Activated CD8-positive, alpha-beta memory T cell treated with anti-CD3 and anti-CD28 coated beads, Interleukin-2, amount 10 ng/mL, durations not matched to agents 7 days and 5 days (primary cell): ENCODE data around the gene TGFB3. TPM values are rescaled to one million over a fixed set of nuclear protein-coding genes. Genes with fewer than 3 reads are reported as not detected.

Experiments
- ATAC-seq: fragments of 150-1000 bp; cut with Tn5 transposase; one replicate; pipeline ENCODE4 v1.10.0; 2021; ENCODE audit warnings: moderate library complexity
- CTCF ChIA-PET: fragments of 350-600 bp; sonication (Branson Sonifier 250); formaldehyde crosslinking; loops from one replicate; lab custom pipeline; 2021; ENCODE audit warnings: antibody characterized with exemption; lab: Charles Lee
- DNase-seq: peaks from one replicate; pipeline ENCODE4 v3.0.0-alpha.2; 2020
- H3K27ac Mint-ChIP-seq: one replicate; pipeline ENCODE4 v1.8.0; 2021; ENCODE audit warnings: mild to moderate bottlenecking, mixed read lengths
- H3K27me3 Mint-ChIP-seq: one replicate; pipeline ENCODE4 v1.8.0; 2021; ENCODE audit warnings: mixed read lengths
- H3K36me3 Mint-ChIP-seq: one replicate; pipeline ENCODE4 v1.8.0; 2021; ENCODE audit warnings: mild to moderate bottlenecking, mixed read lengths
- H3K4me1 Mint-ChIP-seq: one replicate; pipeline ENCODE4 v1.8.0; 2021; ENCODE audit warnings: mixed read lengths
- H3K4me3 Mint-ChIP-seq: one replicate; pipeline ENCODE4 v1.8.0; 2021; ENCODE audit warnings: mild to moderate bottlenecking, moderate library complexity, mixed read lengths
- H3K9me3 Mint-ChIP-seq: one replicate; pipeline ENCODE4 v1.8.0; 2022; ENCODE audit warnings: low read depth, mixed read lengths
- total RNA-seq, 2 experiments: library from RNA; stranded (reverse); gene quantifications; one replicate each; pipeline ENCODE4 v1.2.3, GENCODE V29; 2021

TGFB3 gene
- total RNA-seq, 2 experiments from 2014 or later = 1.4 to 2.1 TPM

DNA sequence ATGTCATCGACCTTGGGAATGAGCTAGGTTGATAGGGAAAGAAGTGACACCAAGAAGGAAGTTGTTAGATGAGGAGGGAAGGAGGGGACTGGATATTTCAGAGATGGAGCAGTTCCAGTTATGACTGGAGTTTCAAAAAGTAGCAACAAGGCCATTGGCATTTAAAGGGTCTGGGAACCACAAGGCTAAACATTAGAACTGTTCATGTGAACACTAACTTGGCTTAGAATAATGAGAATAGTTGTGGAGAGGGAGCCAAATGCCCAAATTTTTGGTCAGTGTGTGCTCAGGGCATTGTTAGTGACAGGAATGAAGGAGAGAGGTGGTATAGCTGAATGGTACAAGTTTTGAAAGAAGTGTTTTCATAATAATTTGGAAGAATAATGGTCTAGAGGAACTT lies 20.6 kb upstream of the TGFB3 start:
- no peaks in the 10 kb centered on the region for H3K27me3 Mint-ChIP-seq
- no peak for DNase-seq
- peaks cover 18% of the 10 kb centered on the region for H3K36me3 Mint-ChIP-seq
- H3K4me1 Mint-ChIP-seq = no peaks in the 10 kb centered on the region
- CTCF ChIA-PET = no interaction called here
- no peak overlapping the region for H3K27ac Mint-ChIP-seq
- H3K9me3 Mint-ChIP-seq = peaks cover 4% of the 10 kb centered on the region
- no peak overlapping the region for H3K4me3 Mint-ChIP-seq
- ATAC-seq = no peak

DNA sequence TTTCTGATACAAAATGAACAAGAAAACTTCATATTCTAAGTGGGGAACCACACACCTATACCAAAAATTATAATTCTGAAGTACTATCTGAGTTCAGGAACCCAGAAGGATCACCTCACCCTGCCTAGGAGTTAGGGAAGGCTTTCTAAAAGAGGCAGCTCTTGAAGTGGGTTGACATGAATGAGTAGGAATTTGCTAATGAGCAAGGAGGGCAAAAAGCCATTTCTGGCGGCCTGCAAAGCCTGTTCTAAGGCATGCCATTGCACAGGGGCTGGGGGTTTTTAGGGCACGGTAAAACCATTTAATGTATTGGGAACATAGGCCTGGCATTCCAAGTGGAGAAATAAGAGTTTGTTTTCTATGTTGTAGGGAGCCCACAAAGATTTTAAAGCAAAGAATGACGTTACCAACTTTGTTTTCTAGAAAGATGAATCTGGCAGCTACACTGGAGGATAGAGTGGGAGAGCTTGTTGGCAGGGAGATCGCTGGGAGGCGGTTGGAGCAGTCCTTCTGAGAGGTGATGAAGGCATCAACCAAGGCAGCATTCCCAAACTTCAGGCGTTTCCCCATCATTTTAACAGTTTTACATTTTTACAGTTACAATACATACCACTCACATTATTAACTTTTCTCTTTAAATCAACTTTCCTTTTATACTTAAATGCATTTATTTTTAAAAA lies 17.9 kb upstream of the TGFB3 start:
- Mint-ChIP-seq H3K27me3 (no peaks in the 10 kb centered on the region), H3K9me3 (peaks cover 4% of the 10 kb centered on the region), H3K4me1 (no peaks in the 10 kb centered on the region), H3K36me3 (peaks cover 8% of the 10 kb centered on the region), H3K27ac (no peak overlapping the region), H3K4me3 (no peak overlapping the region)
- CTCF ChIA-PET = interaction anchor here (0.7 kb wide), 1 partner anchor 14 kb away, joined by 3 read pairs; the partner anchor contains the start of gene IFT43
- no peak for DNase-seq
- ATAC-seq = no peak

DNA sequence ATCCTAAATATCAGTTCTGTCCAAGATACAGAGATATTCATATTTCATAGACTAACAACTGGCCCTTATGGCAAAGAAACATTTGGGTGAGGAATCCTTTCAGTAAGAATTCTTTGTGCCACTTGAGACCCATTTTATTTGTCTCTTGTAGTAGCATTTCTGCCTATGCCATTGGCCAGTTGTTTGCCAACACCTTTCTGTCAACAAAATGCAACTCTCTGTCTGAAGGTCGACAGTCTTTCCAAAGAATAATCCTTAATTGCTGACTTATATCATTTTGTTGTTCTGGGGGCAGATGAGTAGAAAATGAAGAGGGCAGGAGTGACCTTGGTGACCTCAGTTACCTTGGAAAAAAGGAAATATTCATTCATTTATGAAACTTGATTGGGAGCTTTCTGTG lies 14.7 kb upstream of the TGFB3 start:
- Mint-ChIP-seq H3K4me1 (peaks cover 11% of the 10 kb centered on the region), H3K36me3 (no peaks in the 10 kb centered on the region)

DNA sequence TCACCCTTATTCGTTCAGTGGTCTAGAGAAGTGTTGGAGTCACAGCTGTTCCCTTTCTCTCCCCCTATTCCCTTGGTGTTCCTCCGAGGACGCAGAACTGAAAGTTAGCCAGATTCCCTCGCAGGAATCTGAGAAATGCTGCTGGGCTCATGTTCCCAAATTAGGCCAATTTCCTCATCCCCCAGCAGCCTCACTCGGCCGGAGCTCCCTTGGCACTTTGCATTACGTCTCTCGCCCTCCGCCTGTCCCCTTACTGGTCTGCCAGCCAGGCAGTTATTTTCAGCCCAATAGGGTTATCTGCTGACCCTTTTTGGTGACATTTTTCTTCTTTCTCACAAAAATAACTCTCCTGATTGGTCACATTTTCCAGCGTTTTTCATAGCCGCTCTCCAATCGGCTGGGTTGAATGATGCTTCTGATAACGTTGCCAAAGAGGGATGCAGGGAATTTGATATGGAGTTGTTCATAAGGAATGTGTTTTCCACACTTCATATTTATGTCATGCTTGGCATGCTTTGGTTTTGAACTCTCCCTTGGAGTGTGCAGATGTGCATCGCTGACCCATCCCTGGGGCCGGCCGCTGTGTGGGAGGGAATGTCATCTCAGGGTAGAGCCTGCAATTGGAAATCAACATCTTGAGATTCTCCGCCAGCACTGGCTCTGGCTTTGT lies 13.7 kb upstream of the TGFB3 start:
- Mint-ChIP-seq H3K9me3 (no peaks in the 10 kb centered on the region), H3K27me3 (no peaks in the 10 kb centered on the region), H3K4me1 (peaks cover 11% of the 10 kb centered on the region), H3K4me3 (no peak overlapping the region), H3K27ac (no peak overlapping the region), H3K36me3 (no peaks in the 10 kb centered on the region)
- ATAC-seq (no peak), DNase-seq (peak; percentile 16)
- CTCF ChIA-PET = interaction anchor here (0.9 to 1.7 kb wide), 2 partner anchors 16 to 358 kb away, joined by 3 read pairs; no protein-coding TSS in a partner anchor

More for the DNA sequence above, 14.7 kb upstream of the TGFB3 start:
- no peak overlapping the region for H3K27ac Mint-ChIP-seq
- no peaks in the 10 kb centered on the region for H3K27me3 Mint-ChIP-seq
- no peak overlapping the region for H3K4me3 Mint-ChIP-seq
- DNase-seq (peak; percentile 4), ATAC-seq (no peak)
- CTCF ChIA-PET = interaction anchor here (1.4 kb wide), 1 partner anchor 288 kb away, joined by 7 read pairs; no protein-coding TSS in a partner anchor
- H3K9me3 Mint-ChIP-seq = no peaks in the 10 kb centered on the region

DNA sequence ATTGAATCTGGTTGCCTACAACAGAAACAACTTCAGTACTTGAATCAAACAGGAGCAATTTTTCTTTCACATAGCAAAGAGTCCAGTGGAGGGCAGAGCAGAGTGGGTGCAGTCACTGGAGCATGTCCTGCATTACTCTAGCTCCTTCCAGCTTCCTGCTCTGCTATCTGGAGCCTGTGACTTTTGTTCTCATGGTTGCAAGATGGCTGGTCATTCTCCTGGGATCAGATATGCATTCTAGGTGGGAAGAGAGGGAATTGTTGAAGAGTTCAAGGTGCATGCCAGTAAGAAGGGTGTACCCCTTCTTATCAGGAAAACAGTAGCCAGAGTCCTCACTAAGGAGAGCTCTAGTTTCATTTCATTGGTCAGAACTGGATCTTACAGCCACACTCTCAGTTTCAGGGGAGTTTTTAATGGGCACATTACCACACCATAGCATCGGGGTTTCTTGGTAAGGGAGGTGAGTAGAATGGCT lies 11.8 kb upstream of the TGFB3 start:
- Mint-ChIP-seq H3K27ac (no peak overlapping the region), H3K4me1 (peaks cover 11% of the 10 kb centered on the region), H3K36me3 (no peaks in the 10 kb centered on the region), H3K27me3 (no peaks in the 10 kb centered on the region), H3K4me3 (no peak overlapping the region), H3K9me3 (no peaks in the 10 kb centered on the region)
- CTCF ChIA-PET = interaction anchor here (1.5 kb wide), 1 partner anchor 11 kb away, joined by 9 read pairs; the partner anchor contains the start of gene TGFB3
- ATAC-seq = no peak
- no peak for DNase-seq

DNA sequence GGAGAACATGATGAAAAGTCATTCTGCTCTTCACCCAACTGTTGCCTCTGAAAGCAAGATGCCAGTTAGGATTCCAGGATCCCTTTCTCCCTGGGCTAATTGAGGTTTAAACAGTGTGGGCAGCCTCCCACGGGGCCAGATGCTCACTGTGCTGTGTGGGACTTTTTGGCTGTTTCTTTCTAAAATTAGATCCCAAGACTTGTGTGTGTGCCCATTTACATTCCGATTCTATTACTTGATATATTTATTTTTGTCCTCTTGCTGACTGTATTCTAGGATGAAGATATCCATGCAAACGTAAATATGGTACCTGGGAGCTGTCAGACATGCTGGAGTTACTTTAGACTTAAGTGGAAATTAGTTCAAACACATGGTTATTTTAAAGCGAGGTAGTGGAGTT lies 10.0 kb upstream of the TGFB3 start:
- Mint-ChIP-seq H3K4me1 (peaks cover 11% of the 10 kb centered on the region), H3K27me3 (no peaks in the 10 kb centered on the region)
- CTCF ChIA-PET = interaction anchor here (1.5 kb wide), 1 partner anchor 9 kb away, joined by 6 read pairs; no protein-coding TSS in a partner anchor

DNA sequence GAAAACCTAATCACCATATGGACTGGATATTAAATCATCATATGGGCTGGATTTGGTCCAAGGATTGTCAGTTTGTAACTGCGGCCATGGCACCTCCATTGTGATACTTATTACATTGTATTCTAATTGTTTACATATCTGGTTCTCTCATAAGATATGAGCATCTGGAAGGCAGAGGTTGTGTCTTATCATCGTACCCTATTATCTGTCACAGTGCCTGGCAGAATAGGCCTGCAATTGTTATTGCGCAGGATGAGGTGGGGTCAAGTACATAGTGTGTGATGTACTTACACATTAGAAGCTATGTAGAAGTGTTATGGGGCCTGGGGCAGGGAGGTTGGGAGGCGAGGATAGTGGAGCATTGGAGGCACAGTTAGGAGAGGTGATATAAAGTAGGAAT lies 8.5 kb upstream of the TGFB3 start:
- ATAC-seq (no peak), DNase-seq (no peak)
- Mint-ChIP-seq H3K4me1 (peaks cover 22% of the 10 kb centered on the region), H3K9me3 (no peaks in the 10 kb centered on the region), H3K36me3 (no peaks in the 10 kb centered on the region), H3K27me3 (no peaks in the 10 kb centered on the region), H3K4me3 (no peak overlapping the region), H3K27ac (no peak overlapping the region)
- CTCF ChIA-PET = interaction anchor here (1.0 to 1.5 kb wide), 2 partner anchors 10 to 84 kb away, joined by 3 read pairs; no protein-coding TSS in a partner anchor

More for the DNA sequence above, 10.0 kb upstream of the TGFB3 start:
- no peaks in the 10 kb centered on the region for H3K9me3 Mint-ChIP-seq
- DNase-seq = no peak
- H3K36me3 Mint-ChIP-seq = no peaks in the 10 kb centered on the region
- ATAC-seq = no peak
- H3K27ac Mint-ChIP-seq = no peak overlapping the region
- H3K4me3 Mint-ChIP-seq = no peak overlapping the region

DNA sequence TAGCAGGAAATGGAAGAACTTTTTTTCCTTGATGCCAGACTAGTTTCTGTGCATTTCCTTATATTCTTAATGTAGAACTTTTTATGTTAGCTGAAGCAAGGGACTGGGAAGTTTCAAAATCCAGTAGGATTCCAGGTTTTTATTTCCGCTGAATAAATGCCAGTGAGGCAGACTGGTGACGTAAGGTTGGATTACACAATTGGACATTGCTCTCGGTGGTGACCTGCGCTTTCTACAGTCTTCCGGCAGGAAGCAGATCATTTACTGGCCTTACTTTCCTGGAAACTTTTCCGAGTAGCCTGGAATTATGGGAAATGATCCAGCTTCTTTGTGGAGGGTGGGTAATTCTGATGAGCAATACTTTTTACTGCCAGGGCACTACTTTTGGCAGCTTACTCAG lies 7.3 kb upstream of the TGFB3 start:
- Mint-ChIP-seq H3K4me1 (peaks cover 17% of the 10 kb centered on the region), H3K27me3 (no peaks in the 10 kb centered on the region)
- ATAC-seq = no peak

DNA sequence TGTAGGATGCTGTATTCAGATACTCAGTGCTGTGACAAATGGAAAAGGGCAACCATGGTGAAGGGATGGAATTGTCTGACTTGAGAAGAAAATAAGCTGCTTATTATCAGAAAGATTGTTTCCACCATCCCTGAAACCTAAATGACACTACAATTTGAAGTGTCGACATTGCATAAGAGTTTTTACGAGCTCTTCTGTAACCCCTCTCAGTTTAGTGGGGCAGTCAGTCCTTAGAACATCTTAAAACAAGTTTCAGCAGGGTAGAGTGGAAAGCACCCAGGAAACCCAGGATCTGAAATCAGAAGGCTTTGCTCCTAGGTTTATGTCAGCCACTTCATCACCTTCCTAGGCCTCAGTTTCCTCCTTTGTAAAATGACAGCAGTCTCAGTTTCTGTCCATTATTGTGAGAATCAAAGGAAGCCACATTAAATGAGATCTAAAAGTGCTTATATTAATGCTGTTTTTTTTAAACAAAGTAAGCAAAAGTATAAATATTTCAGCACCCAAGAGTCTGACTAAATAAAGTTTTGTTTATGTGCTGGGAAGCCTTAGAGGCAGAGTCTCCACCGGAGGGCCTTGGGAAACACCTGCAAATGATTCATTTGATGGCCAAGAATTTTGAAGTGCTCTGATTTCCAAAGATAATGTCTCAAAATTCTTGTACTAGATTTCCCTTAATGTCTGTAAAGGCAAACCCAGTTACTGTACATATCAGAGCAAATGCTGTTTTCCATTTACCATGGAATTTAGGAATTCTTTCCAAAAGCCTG lies 5.6 kb upstream of the TGFB3 start:
- peaks cover 15% of the 10 kb centered on the region for H3K4me1 Mint-ChIP-seq
- DNase-seq (no peak), ATAC-seq (no peak)
- H3K4me3 Mint-ChIP-seq = no peak overlapping the region
- CTCF ChIA-PET = interaction anchor here (10.6 kb wide), 1 partner anchor 277 kb away, joined by 187 read pairs; no protein-coding TSS in a partner anchor
- H3K27me3 Mint-ChIP-seq = peaks cover 3% of the 10 kb centered on the region
- no peak overlapping the region for H3K27ac Mint-ChIP-seq
- no peaks in the 10 kb centered on the region for H3K36me3 Mint-ChIP-seq
- no peaks in the 10 kb centered on the region for H3K9me3 Mint-ChIP-seq

More for the DNA sequence above, 7.3 kb upstream of the TGFB3 start:
- CTCF ChIA-PET = interaction anchor here (0.8 kb wide), 1 partner anchor 280 kb away, joined by 3 read pairs; no protein-coding TSS in a partner anchor
- H3K4me3 Mint-ChIP-seq = no peak overlapping the region
- no peaks in the 10 kb centered on the region for H3K9me3 Mint-ChIP-seq
- H3K36me3 Mint-ChIP-seq = no peaks in the 10 kb centered on the region
- DNase-seq = no peak
- no peak overlapping the region for H3K27ac Mint-ChIP-seq

DNA sequence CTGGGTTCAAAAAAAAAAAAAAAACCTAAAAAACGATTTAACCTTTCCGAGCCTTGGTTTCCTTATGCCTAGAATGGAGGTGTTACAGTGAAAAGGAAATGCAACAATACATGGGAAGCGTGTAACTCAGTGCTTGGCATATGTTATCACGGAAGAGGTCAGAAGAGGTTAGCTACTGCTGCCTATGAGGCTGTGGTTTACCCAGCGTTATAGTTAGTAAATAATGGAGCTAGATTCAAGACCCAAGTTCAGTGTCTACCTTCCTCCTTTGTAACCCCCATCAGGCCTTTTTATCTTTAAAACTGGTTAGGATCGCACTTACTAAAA lies 4.6 kb upstream of the TGFB3 start:
- H3K27me3 Mint-ChIP-seq = peaks cover 3% of the 10 kb centered on the region
- CTCF ChIA-PET = interaction anchor here (1.0 to 10.6 kb wide), 3 partner anchors 10 to 276 kb away, joined by 3 to 187 read pairs (median 118); no protein-coding TSS in a partner anchor
- H3K9me3 Mint-ChIP-seq = no peaks in the 10 kb centered on the region
- peaks cover 20% of the 10 kb centered on the region for H3K4me1 Mint-ChIP-seq
- no peak for ATAC-seq
- H3K27ac Mint-ChIP-seq = no peak overlapping the region
- no peaks in the 10 kb centered on the region for H3K36me3 Mint-ChIP-seq
- H3K4me3 Mint-ChIP-seq = peak overlapping the region; percentile 75
- no peak for DNase-seq

DNA sequence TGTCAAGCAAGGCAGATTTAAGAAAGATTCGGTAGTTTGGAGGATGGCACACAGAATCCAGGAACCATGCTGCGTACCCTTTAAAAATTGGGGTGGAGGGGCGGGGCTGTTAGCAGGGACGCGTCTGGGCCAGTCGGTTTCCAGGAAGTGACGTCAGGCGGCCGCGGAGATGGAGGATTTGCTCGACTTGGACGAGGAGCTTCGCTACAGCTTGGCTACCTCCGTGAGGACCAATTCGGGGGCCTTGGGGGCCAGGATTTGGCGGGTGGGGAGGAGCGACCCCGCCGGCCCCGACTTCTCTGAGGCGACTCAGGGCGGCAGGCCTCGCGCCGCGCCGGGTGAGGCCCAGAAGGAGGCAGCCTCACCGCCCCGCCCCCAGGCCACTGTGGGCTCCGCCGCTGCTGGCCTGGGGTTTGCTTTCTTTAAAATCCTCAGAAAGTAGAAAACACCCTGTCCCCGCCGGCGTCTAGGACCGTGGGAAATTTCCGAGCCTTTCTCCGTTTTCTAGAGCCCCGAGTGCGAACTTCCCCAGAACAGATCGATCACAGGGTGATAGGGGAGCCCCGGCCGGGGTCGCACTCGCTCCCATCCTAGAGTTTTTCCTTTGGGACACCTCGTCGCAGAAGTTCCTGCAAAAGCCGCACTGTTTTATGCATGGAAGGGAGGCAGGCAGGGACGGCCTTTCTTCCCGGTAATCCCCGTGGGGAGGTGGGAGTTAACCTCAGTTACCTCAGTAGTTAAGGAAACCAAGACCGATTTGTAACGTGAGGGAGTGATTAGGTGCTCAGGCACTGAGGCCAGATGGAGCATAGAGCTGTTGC lies 4.0 kb upstream of the TGFB3 start, which contains the start of gene IFT43:
Gene IFT43, plus strand, starts transcription at position 146 of the 821 bp plus-strand sequence. Its CDS starts 24 bp downstream, at position 170.
- Mint-ChIP-seq H3K27ac (peak within 1 kb of the TSS; percentile 54), H3K4me1 (peaks cover 25% of the 10 kb centered on the region), H3K9me3 (no peaks in the 10 kb centered on the region), H3K36me3 (no peaks in the 10 kb centered on the region), H3K4me3 (peak within 1 kb of the TSS; percentile 75), H3K27me3 (peaks cover 3% of the 10 kb centered on the region)
- CTCF ChIA-PET = interaction anchor here (0.5 to 10.6 kb wide), 6 partner anchors 9 to 408 kb away, joined by 3 to 187 read pairs (median 4); no protein-coding TSS in a partner anchor
- ATAC-seq (peak; percentile 71), DNase-seq (peak; percentile 95)

DNA sequence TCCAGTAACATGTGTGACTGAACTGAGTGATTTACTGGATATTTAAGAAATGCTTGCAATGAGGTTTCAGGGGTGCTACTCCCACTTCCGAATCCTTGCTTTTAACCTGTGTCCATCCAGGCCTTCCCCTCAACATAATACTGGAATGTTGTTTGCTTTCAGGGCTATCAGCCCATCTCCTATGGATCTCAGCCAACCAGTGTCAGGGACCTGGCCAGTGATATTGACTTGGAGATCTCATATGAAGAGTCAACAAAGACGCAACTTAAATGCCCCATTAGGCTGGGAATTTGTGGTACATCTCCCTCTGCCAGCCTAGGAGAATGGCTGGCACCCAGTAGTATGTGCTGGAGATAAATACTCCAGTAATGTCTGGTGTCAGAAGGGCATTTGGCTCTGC lies 2.9 kb upstream of the TGFB3 start:
- no peak for DNase-seq
- Mint-ChIP-seq H3K4me3 (no peak overlapping the region), H3K27me3 (peaks cover 3% of the 10 kb centered on the region), H3K36me3 (no peaks in the 10 kb centered on the region), H3K9me3 (no peaks in the 10 kb centered on the region), H3K4me1 (peaks cover 29% of the 10 kb centered on the region), H3K27ac (no peak overlapping the region)
- CTCF ChIA-PET = interaction anchor here (8.3 to 10.6 kb wide), 2 partner anchors 78 to 274 kb away, joined by 118 to 187 read pairs; no protein-coding TSS in a partner anchor
- no peak for ATAC-seq
